OCI-LY3 (cell line): ENCODE measurements around the gene S100A12.

Source experiments
- H2AFZ ChIP-seq: fragments of 200-600, 300-600 bp; shearing (Covaris generic); 2 replicates; pipeline ENCODE4 v1.6.0; 2014; ENCODE audit warnings: antibody characterized with exemption, low read depth, low read length
- H3K27ac ChIP-seq: fragments of 200-600, 300-600 bp; sonication (generic); 2 replicates; pipeline ENCODE4 v1.5.1; 2014; ENCODE audit warnings: mild to moderate bottlenecking, low read length, moderate library complexity, mixed read lengths
- H3K27me3 ChIP-seq: fragments of 200-600, 300-600 bp; sonication (generic); 2 replicates; pipeline ENCODE4 v1.6.1; 2014; ENCODE audit warnings: low read depth, low read length, mixed read lengths
- H3K36me3 ChIP-seq: fragments of 200-600, 300-600 bp; sonication (generic); replicated peaks from 2 replicates; pipeline ENCODE3; 2014; ENCODE audit warnings: low read depth, low read length, mixed read lengths
- H3K4me1 ChIP-seq: fragments of 300-600, 200-600 bp; sonication (generic); 2 replicates; pipeline ENCODE4 v1.6.1; 2014; ENCODE audit warnings: low read length, mixed read lengths
- H3K4me2 ChIP-seq: fragments of 200-600, 300-600 bp; sonication (generic); 2 replicates; pipeline ENCODE4 v1.6.1; 2014; ENCODE audit warnings: low read length, mixed read lengths
- H3K4me3 ChIP-seq: fragments of 300-600, 200-600 bp; sonication (generic); 2 replicates; pipeline ENCODE4 v1.5.1; 2014; ENCODE audit warnings: antibody characterized with exemption, mild to moderate bottlenecking, low read length, moderate library complexity
- H3K79me2 ChIP-seq: fragments of 300-600, 200-600 bp; shearing (Covaris generic); 2 replicates; pipeline ENCODE4 v1.6.1; 2014; ENCODE audit warnings: mild to moderate bottlenecking, low read length, mixed read lengths
- H3K9ac ChIP-seq: fragments of 300-600, 200-600 bp; shearing (Covaris generic); 2 replicates; pipeline ENCODE4 v1.6.0; 2014; ENCODE audit warnings: mild to moderate bottlenecking, low read length, moderate library complexity
- H3K9me3 ChIP-seq: fragments of 200-600, 300-600 bp; shearing (Covaris generic); 2 replicates; pipeline ENCODE4 v1.6.1; 2014; ENCODE audit warnings: low read length, mixed read lengths; ENCODE audit not compliant: insufficient read depth
- H4K20me1 ChIP-seq: fragments of 200-600, 300-600 bp; sonication (generic); 2 replicates; pipeline ENCODE4 v1.6.1; 2016; ENCODE audit warnings: low read length, mixed read lengths; ENCODE audit not compliant: insufficient read depth
- EZH2phosphoT487 ChIP-seq: fragments of 200-600 bp; shearing (Covaris generic); IDR thresholded peaks from 2 replicates; pipeline ENCODE4 v1.6.1; 2018; ENCODE audit warnings: antibody characterized with exemption, mixed run types, low read depth
- TF ChIP-seq, protein P1 (sequence below): fragments of 200-600, 300-600 bp; sonication (generic); IDR thresholded peaks from 2 replicates; pipeline ENCODE4 v1.5.1; 2014; ENCODE audit warnings: antibody characterized with exemption, low read length, low read depth

S100A12 gene

GRCh38 chr1:153362187-153362775 is 13.1 kb downstream of the S100A12 start:
- Histone ChIP-seq H4K20me1 (no peaks in the 10 kb centered on the region), H3K36me3 (no peaks in the 10 kb centered on the region), H3K27ac (no peak overlapping the region), H3K4me3 (no peak overlapping the region), H3K27me3 (peaks cover 16% of the 10 kb centered on the region), H3K79me2 (no peaks in the 10 kb centered on the region), H3K4me2 (no peak overlapping the region), H3K9ac (no peak overlapping the region), H3K4me1 (peaks cover 30% of the 10 kb centered on the region), H2AFZ (no peak overlapping the region), H3K9me3 (no peaks in the 10 kb centered on the region)
- TF ChIP-seq, protein P1, sequence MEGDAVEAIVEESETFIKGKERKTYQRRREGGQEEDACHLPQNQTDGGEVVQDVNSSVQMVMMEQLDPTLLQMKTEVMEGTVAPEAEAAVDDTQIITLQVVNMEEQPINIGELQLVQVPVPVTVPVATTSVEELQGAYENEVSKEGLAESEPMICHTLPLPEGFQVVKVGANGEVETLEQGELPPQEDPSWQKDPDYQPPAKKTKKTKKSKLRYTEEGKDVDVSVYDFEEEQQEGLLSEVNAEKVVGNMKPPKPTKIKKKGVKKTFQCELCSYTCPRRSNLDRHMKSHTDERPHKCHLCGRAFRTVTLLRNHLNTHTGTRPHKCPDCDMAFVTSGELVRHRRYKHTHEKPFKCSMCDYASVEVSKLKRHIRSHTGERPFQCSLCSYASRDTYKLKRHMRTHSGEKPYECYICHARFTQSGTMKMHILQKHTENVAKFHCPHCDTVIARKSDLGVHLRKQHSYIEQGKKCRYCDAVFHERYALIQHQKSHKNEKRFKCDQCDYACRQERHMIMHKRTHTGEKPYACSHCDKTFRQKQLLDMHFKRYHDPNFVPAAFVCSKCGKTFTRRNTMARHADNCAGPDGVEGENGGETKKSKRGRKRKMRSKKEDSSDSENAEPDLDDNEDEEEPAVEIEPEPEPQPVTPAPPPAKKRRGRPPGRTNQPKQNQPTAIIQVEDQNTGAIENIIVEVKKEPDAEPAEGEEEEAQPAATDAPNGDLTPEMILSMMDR = no peak
- TF ChIP-seq EZH2phosphoT487 = no peak

- peaks cover 31% of the 10 kb centered on the region for H3K4me1 ChIP-seq
- no peaks in the 10 kb centered on the region for H3K9me3 ChIP-seq
- H3K36me3 ChIP-seq = no peaks in the 10 kb centered on the region
- TF ChIP-seq, protein P1 = no peak
- no peak for TF ChIP-seq EZH2phosphoT487
- no peak overlapping the region for H3K27ac ChIP-seq
- H3K79me2 ChIP-seq = no peaks in the 10 kb centered on the region
- H3K9ac ChIP-seq = no peak overlapping the region
- H3K4me3 ChIP-seq = no peak overlapping the region
- H3K4me2 ChIP-seq = no peak overlapping the region
- H4K20me1 ChIP-seq = no peaks in the 10 kb centered on the region
- peaks cover 20% of the 10 kb centered on the region for H3K27me3 ChIP-seq
- no peak overlapping the region for H2AFZ ChIP-seq
Measured at GRCh38 chr1:153361480-153362109, 13.8 kb downstream of the S100A12 start.

DNA sequence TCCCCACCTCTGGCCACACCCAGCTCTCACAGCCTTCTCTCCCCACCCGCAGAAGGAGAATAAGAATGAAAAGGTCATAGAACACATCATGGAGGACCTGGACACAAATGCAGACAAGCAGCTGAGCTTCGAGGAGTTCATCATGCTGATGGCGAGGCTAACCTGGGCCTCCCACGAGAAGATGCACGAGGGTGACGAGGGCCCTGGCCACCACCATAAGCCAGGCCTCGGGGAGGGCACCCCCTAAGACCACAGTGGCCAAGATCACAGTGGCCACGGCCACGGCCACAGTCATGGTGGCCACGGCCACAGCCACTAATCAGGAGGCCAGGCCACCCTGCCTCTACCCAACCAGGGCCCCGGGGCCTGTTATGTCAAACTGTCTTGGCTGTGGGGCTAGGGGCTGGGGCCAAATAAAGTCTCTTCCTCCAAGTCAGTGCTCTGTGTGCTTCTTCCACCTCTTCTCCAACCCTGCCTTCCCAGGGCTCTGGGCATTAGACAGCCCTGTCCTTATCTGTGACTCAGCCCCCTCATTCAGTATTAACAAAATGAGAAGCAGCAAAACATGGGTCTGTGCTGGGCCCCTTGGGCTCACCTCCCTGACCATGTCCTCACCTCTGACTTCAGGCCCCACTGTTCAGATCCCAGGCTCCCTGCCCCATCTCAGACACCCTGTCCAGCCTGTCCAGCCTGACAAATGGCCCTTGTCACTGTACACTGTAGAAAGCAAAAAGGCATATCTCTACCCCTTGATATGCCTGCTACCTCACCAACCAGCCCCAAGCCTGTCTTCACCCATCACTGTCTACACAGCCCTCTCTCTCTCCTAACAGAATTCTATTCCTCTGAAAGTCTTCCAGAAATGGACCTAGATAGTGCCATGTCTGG is 14.6 kb downstream of the S100A12 start:
- Histone ChIP-seq H2AFZ (no peak overlapping the region), H3K4me3 (no peak overlapping the region), H3K9ac (no peak overlapping the region), H3K4me1 (peaks cover 31% of the 10 kb centered on the region), H3K36me3 (no peaks in the 10 kb centered on the region), H3K79me2 (no peaks in the 10 kb centered on the region), H3K9me3 (no peaks in the 10 kb centered on the region), H3K27ac (no peak overlapping the region), H3K4me2 (no peak overlapping the region), H3K27me3 (peaks cover 21% of the 10 kb centered on the region), H4K20me1 (no peaks in the 10 kb centered on the region)
- TF ChIP-seq, protein P1 = no peak
- no peak for TF ChIP-seq EZH2phosphoT487

DNA sequence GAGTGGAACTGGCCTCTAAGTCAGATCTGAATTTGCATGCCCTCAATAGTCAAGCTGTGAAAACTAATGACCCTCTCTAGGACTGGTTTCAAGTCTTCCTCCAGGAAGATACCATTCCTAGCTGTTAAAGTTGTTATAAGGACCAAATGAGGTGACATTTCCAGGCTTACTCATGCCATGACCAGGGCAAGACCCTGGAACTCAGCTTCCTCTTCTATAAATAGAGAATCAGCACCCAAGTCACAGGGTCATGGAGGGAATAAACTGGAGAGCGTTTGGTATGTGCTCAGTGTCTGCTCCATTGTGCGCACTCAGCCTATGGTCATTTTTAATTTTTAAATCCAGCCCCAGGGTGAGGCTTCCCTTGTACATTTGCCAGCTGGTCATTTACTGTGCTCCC is 15.2 kb downstream of the S100A12 start:
- Histone ChIP-seq H4K20me1 (no peaks in the 10 kb centered on the region), H3K27ac (no peak overlapping the region), H3K79me2 (no peaks in the 10 kb centered on the region), H3K27me3 (peaks cover 18% of the 10 kb centered on the region), H3K9ac (no peak overlapping the region), H3K36me3 (no peaks in the 10 kb centered on the region), H3K4me2 (no peak overlapping the region), H3K4me3 (no peak overlapping the region), H2AFZ (no peak overlapping the region), H3K4me1 (peaks cover 31% of the 10 kb centered on the region), H3K9me3 (no peaks in the 10 kb centered on the region)
- TF ChIP-seq, protein P1 = no peak
- no peak for TF ChIP-seq EZH2phosphoT487
